Vagina (tissue), 2 donors: ENCODE data around the gene ZDHHC5. TPM values are rescaled to one million over a fixed set of nuclear protein-coding genes. Genes with fewer than 3 reads are reported as not detected.

Experiments used
- DNase-seq, 2 donors: peaks; one replicate each; pipeline ENCODE4 v3.0.0-alpha.2; 2017; ENCODE audit errors: extremely low spot score in 2 of 2
- H3K27ac ChIP-seq: fragments of 200-600 bp; sonication (generic); one replicate; pipeline ENCODE4 v1.5.1; 2019
- H3K27me3 ChIP-seq: fragments of 200-600 bp; sonication (generic); one replicate; pipeline ENCODE4 v1.5.1; 2019
- H3K36me3 ChIP-seq, 2 donors: fragments of 200-600 bp; sonication (generic); one replicate each; pipeline ENCODE4 v1.5.1; 2017 to 2019
- H3K4me1 ChIP-seq: fragments of 200-600 bp; sonication (generic); one replicate; pipeline ENCODE4 v1.5.1; 2019
- H3K4me3 ChIP-seq, 2 donors: fragments of 200-600 bp; sonication (generic); 1 replicate in 1 of 2; 2 replicates in 1 of 2; pipeline ENCODE4 v1.5.1; 2016 to 2019
- H3K9me3 ChIP-seq: fragments of 200-600 bp; sonication (generic); one replicate; pipeline ENCODE4 v1.5.1; 2019
- POLR2A ChIP-seq, 2 donors: fragments of 450-650 bp; IDR thresholded peaks; one replicate each; pipeline ENCODE4 v1.6.1; 2017; ENCODE audit warnings: antibody characterized with exemption in 2 of 2, mild to moderate bottlenecking in 2 of 2, moderate library complexity in 2 of 2
- POLR2AphosphoS5 ChIP-seq, 2 donors: sonication (generic); formaldehyde crosslinking; IDR thresholded peaks; one replicate each; pipeline ENCODE4 v1.9.0; 2017; ENCODE audit warnings: antibody characterized with exemption in 2 of 2, mild to moderate bottlenecking in 2 of 2, low read depth in 1 of 2; ENCODE audit not compliant: insufficient read depth in 1 of 2
- intact Hi-C: fragments of 100-400 bp; cut with DNase I; formaldehyde crosslinking; loops from one replicate; pipeline ENCODE4 v1.15.1; 2023
- total RNA-seq: library from RNA; depleted of rRNA; stranded (reverse); fragments of >200 nt; gene quantifications from one replicate; pipeline ENCODE4 v1.2.3, GENCODE V29; 2016
- TF ChIP-seq, protein P1 (sequence below), 3 experiments: fragments of 450-650 bp in 2 of 3; fragments of 200-600 bp in 1 of 3; sonication (generic) in 1 of 3; IDR thresholded peaks; one replicate each; pipeline ENCODE4 v1.5.1; 2017 to 2019; ENCODE audit warnings: antibody characterized with exemption in 3 of 3, mild to moderate bottlenecking in 2 of 3, moderate library complexity in 2 of 3

ZDHHC5 gene
- total RNA-seq, 1 donor from 2014 or later = 46.2 TPM

GRCh38 chr11:57643802-57644201, 24.1 kb upstream of the ZDHHC5 start:
- no peaks in the 10 kb centered on the region for H3K9me3 ChIP-seq
- TF ChIP-seq POLR2AphosphoS5 (IDR thresholded peaks at IDR 0.05; ENCODE audit: insufficient read depth in 1 of 2, low read depth in 1 of 2) (no peak), POLR2A (IDR thresholded peaks at IDR 0.05) (no peak)
- TF ChIP-seq, protein P1, sequence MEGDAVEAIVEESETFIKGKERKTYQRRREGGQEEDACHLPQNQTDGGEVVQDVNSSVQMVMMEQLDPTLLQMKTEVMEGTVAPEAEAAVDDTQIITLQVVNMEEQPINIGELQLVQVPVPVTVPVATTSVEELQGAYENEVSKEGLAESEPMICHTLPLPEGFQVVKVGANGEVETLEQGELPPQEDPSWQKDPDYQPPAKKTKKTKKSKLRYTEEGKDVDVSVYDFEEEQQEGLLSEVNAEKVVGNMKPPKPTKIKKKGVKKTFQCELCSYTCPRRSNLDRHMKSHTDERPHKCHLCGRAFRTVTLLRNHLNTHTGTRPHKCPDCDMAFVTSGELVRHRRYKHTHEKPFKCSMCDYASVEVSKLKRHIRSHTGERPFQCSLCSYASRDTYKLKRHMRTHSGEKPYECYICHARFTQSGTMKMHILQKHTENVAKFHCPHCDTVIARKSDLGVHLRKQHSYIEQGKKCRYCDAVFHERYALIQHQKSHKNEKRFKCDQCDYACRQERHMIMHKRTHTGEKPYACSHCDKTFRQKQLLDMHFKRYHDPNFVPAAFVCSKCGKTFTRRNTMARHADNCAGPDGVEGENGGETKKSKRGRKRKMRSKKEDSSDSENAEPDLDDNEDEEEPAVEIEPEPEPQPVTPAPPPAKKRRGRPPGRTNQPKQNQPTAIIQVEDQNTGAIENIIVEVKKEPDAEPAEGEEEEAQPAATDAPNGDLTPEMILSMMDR (IDR thresholded peaks at IDR 0.05) = no peak
- peaks cover 74% of the 10 kb centered on the region for H3K4me1 ChIP-seq
- no peak overlapping the region for H3K4me3 ChIP-seq
- no peaks in the 10 kb centered on the region for H3K27me3 ChIP-seq
- H3K27ac ChIP-seq = no peak overlapping the region
- no peak for DNase-seq
- no peaks in the 10 kb centered on the region for H3K36me3 ChIP-seq
- intact Hi-C loops = loop anchor here (2.0 to 10.0 kb wide), 4 partner anchors 49 to 319 kb away; partner anchors contain the start of genes TNKS1BP1 and UBE2L6

DNA sequence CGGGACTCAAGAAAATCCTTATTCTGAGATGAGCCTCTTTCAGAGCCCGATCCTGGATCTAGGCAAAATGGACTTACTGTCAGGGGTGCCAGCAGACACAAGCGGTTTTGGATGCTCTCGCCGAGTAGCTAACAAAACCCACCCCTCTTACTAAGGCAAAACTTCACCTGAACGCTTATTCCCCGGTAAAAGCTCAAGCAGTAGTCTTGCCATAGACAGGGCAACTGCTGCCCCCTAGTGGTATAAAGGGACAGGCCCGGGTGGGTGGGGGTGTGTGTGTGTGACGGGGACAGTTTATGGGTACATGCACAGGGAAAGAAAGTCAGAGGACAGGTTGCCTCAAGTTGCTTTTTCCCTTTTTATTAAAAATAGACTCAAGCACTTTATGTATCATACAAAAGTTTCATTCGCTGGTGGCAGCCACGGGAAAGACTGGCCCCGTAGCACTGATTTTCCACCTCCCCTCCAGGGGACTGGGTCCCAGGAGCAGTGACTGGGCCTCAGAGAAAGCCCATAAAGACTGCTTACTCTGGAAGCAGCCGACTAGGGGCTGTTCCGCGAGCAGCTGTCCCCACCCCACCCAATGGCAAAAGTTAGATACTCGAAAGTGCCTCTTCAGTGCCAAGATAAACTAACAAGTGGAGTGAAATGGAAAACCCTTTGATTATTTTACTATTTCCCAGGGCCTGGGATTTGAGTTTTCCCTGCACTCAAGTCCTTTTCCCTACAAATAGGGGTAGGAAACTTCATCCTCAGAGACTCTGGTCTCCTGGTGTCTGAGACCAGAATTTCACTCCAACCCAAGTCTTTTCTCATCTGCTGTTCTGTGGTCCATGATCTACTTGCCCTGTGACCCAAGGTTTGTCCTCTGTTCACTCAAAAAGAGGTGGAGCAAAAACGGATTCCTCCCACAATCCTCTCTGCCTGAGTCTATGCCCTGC, 22.9 kb upstream of the ZDHHC5 start:
- Histone ChIP-seq H3K9me3 (no peaks in the 10 kb centered on the region), H3K4me1 (peaks cover 72% of the 10 kb centered on the region), H3K27me3 (no peaks in the 10 kb centered on the region), H3K27ac (peak overlapping the region; percentile 75), H3K36me3 (no peaks in the 10 kb centered on the region), H3K4me3 (no peak overlapping the region)
- TF ChIP-seq POLR2AphosphoS5 (IDR thresholded peaks at IDR 0.05; ENCODE audit: insufficient read depth in 1 of 2, low read depth in 1 of 2) (peak in 1 of 2 donors; percentile 13), POLR2A (IDR thresholded peaks at IDR 0.05) (no peak)
- TF ChIP-seq, protein P1 (IDR thresholded peaks at IDR 0.05) = peak; percentile 57 to 83 (median 65)
- DNase-seq = no peak
- intact Hi-C loops = loop anchor here (2.0 to 10.0 kb wide), 4 partner anchors 50 to 320 kb away; partner anchors contain the start of genes TNKS1BP1 and UBE2L6

- intact Hi-C loops = loop anchor here (2.0 to 10.0 kb wide), 4 partner anchors 51 to 321 kb away; partner anchors contain the start of genes TNKS1BP1 and UBE2L6
- Histone ChIP-seq H3K27me3 (no peaks in the 10 kb centered on the region), H3K27ac (peak overlapping the region; percentile 75), H3K4me3 (no peak overlapping the region), H3K36me3 (no peaks in the 10 kb centered on the region), H3K4me1 (peaks cover 69% of the 10 kb centered on the region), H3K9me3 (no peaks in the 10 kb centered on the region)
- DNase-seq = no peak
- no peak for TF ChIP-seq POLR2A (IDR thresholded peaks at IDR 0.05)
- TF ChIP-seq POLR2AphosphoS5 (IDR thresholded peaks at IDR 0.05; ENCODE audit: insufficient read depth in 1 of 2, low read depth in 1 of 2) = no peak
- TF ChIP-seq, protein P1 (IDR thresholded peaks at IDR 0.05) = no peak
Measured at GRCh38 chr11:57645689-57646085, 22.2 kb upstream of the ZDHHC5 start.

GRCh38 chr11:57646194-57646798, 21.6 kb upstream of the ZDHHC5 start:
- intact Hi-C loops = loop anchor here (10.0 kb wide), 2 partner anchors 191 to 321 kb away; partner anchors contain the start of gene TNKS1BP1
- no peak for DNase-seq
- H3K36me3 ChIP-seq = no peaks in the 10 kb centered on the region
- H3K27ac ChIP-seq = peak overlapping the region; percentile 75
- no peaks in the 10 kb centered on the region for H3K9me3 ChIP-seq
- H3K4me1 ChIP-seq = peaks cover 63% of the 10 kb centered on the region
- H3K4me3 ChIP-seq = no peak overlapping the region
- H3K27me3 ChIP-seq = no peaks in the 10 kb centered on the region
- TF ChIP-seq, protein P1 (IDR thresholded peaks at IDR 0.05) = no peak
- TF ChIP-seq POLR2A (IDR thresholded peaks at IDR 0.05) (no peak), POLR2AphosphoS5 (IDR thresholded peaks at IDR 0.05; ENCODE audit: insufficient read depth in 1 of 2, low read depth in 1 of 2) (no peak)
